Measurements from ENCODE around the gene BID. TPM values are rescaled to one million over a fixed set of nuclear protein-coding genes. Genes with fewer than 3 reads are reported as not detected.

Gene BID
- total RNA-seq, 1 donor from 2014 or later, result 24.6 TPM

DNA sequence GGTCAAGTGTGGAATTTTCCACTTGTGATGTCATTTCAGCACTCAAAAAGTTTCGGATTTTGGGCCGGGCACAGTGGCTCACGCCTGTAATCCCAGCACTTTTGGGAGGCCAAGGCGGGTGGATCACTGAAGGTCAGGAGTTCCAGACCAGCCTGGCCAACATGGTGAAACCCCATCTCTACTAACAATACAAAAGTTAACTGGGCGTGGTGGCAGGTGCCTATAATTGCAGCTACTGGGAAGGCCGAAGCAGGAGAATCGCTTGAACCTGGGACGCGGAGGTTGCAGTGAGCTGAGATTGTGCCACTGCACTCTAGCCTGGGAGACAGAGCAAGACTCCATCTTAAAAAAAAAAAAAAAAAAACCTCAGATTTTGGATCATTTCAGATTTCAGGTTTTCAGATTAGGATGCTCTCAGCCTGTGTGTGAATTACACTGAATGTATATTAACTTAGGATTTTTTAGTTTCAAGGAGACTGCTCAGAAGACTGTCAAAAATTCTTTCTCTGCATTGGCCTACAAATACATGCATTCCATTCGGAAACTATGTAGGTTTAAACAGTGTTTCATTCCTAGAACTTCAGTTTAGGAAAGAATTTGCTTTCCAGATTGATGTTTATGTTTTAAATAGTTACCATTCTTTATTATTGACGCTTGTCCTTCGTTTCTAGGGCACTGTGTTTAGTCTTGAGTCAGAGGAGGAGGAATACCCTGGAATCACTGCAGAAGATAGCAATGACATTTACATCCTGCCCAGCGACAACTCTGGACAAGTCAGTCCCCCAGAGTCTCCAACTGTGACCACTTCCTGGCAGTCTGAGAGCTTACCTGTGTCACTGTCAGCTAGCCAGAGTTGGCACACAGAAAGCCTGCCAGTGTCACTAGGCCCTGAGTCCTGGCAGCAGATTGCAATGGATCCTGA lies 48.0 kb downstream of the BID start:
- DNase-seq (ENCODE audit: low spot score, unreplicated experiment), result no peak
- TF ChIP-seq, protein P1, sequence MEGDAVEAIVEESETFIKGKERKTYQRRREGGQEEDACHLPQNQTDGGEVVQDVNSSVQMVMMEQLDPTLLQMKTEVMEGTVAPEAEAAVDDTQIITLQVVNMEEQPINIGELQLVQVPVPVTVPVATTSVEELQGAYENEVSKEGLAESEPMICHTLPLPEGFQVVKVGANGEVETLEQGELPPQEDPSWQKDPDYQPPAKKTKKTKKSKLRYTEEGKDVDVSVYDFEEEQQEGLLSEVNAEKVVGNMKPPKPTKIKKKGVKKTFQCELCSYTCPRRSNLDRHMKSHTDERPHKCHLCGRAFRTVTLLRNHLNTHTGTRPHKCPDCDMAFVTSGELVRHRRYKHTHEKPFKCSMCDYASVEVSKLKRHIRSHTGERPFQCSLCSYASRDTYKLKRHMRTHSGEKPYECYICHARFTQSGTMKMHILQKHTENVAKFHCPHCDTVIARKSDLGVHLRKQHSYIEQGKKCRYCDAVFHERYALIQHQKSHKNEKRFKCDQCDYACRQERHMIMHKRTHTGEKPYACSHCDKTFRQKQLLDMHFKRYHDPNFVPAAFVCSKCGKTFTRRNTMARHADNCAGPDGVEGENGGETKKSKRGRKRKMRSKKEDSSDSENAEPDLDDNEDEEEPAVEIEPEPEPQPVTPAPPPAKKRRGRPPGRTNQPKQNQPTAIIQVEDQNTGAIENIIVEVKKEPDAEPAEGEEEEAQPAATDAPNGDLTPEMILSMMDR (IDR thresholded peaks at IDR 0.05; ENCODE audit: unreplicated experiment), result no peak
- Mint-ChIP-seq H3K9me3 (ENCODE audit: low read depth) (no peaks in the 10 kb centered on the region), H3K27me3 (no peaks in the 10 kb centered on the region), H3K4me3 (ENCODE audit: low read depth) (no peak overlapping the region), H3K36me3 (ENCODE audit: insufficient read depth) (peaks cover 7% of the 10 kb centered on the region), H3K27ac (no peak overlapping the region), H3K4me1 (ENCODE audit: low read depth) (peaks cover 12% of the 10 kb centered on the region)

DNA sequence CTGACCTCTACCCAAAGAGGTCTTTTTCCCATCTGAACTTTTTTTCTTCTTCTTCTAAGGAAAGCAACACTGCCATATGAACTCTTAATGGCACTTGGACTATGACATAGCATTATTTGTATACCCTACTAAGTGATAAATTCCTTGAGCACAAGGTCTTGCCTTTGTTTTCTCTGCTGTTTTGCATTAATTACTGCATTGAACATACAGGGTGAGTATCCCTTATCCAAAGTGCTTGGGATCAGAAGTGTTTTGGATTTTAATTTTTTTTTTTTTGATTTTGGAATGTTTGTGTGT lies 48.8 kb downstream of the BID start:
- TF ChIP-seq, protein P1 (IDR thresholded peaks at IDR 0.05; ENCODE audit: unreplicated experiment), result no peak
- no peak for DNase-seq (ENCODE audit: low spot score, unreplicated experiment)
- no peaks in the 10 kb centered on the region for H3K9me3 Mint-ChIP-seq (ENCODE audit: low read depth)
- peaks cover 7% of the 10 kb centered on the region for H3K36me3 Mint-ChIP-seq (ENCODE audit: insufficient read depth)
- H3K4me3 Mint-ChIP-seq (ENCODE audit: low read depth), result no peak overlapping the region
- peak overlapping the region; percentile 42 for H3K27ac Mint-ChIP-seq
- H3K27me3 Mint-ChIP-seq, result no peaks in the 10 kb centered on the region
- peaks cover 12% of the 10 kb centered on the region for H3K4me1 Mint-ChIP-seq (ENCODE audit: low read depth)

DNA sequence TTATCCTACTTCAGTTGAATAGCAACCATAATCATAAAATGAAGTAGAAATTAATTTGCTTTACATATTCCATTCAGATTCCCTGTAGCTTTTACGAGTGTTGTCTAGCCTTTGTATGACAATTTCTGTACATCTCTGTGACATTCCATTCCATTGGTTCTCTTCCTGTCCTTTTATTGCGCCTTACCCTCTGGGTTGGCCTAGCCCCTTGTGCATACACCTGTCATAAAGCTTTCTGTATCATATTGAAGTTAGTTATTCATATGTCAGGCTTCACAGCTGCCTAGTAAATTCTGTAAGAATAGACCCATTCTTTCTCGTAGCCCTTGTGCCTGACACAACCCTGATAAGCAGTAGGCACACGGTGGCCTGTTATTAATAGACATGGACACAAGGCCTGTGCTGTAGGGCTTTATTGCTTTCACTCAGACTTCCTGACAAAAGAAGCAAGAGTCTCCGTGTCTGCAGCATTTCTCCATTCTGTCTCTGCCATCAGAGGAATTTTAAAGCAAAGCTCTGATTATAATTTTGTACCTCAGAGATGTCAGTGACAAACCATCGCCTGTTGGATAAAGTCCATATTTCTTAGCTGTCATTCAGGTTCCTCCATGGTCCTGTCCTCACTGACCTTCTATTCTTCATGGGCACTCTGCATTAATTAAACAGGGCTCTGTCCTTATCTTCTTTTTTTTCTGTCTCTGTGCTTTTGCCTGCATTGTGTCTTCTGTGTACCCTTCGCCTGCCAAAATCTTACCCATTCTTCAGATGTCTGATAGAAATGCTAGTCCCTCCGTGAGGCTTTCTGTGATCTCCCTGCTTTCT lies 49.4 kb downstream of the BID start:
- Mint-ChIP-seq H3K9me3 (ENCODE audit: low read depth) (no peaks in the 10 kb centered on the region), H3K4me1 (ENCODE audit: low read depth) (peaks cover 12% of the 10 kb centered on the region), H3K27ac (peak overlapping the region; percentile 42), H3K27me3 (no peaks in the 10 kb centered on the region), H3K36me3 (ENCODE audit: insufficient read depth) (peaks cover 7% of the 10 kb centered on the region), H3K4me3 (ENCODE audit: low read depth) (no peak overlapping the region)
- TF ChIP-seq, protein P1 (IDR thresholded peaks at IDR 0.05; ENCODE audit: unreplicated experiment), result no peak
- DNase-seq (ENCODE audit: low spot score, unreplicated experiment), result no peak

DNA sequence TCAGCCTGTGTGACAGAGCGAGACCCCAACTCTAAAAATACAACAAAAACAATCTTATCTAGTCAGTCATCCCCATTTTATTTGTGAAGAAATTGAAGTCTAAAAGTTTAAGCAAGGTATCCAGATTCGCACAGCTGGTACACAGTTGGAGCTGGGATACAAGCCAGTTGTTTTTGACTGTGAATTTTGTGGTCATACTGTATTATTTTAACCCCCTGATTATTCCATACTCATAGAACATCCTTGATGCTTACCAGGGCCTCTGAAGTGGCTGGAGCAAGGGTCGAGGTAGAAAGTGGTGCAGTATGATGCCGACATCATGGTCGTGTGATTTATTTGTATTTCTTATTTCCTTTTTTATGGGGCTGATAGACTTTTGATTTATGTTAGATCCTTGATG lies 50.0 kb downstream of the BID start:
- no peaks in the 10 kb centered on the region for H3K27me3 Mint-ChIP-seq
- TF ChIP-seq, protein P1 (IDR thresholded peaks at IDR 0.05; ENCODE audit: unreplicated experiment), result no peak
- H3K4me3 Mint-ChIP-seq (ENCODE audit: low read depth), result no peak overlapping the region
- H3K4me1 Mint-ChIP-seq (ENCODE audit: low read depth), result peaks cover 12% of the 10 kb centered on the region
- H3K27ac Mint-ChIP-seq, result peak overlapping the region; percentile 29
- peaks cover 7% of the 10 kb centered on the region for H3K36me3 Mint-ChIP-seq (ENCODE audit: insufficient read depth)
- DNase-seq (ENCODE audit: low spot score, unreplicated experiment), result no peak
- H3K9me3 Mint-ChIP-seq (ENCODE audit: low read depth), result no peaks in the 10 kb centered on the region

DNA sequence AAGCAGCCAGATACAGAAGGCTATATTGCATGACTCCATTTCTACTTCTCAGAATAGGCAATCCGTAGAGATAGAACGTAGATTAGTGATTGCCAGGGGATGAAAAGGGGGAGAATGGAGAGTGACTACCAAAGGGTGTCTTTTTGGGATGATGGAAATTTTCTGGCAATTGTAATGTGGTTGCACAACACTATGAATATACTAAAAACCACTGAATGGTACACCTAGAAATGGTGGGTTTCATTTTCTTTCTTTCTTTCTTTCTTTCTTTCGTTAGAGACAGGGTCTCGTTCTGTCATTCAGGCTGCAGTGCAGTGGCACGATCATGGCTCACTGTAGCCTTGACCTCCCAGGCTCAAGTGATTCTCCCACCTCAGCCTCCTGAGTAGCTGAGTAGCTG lies 54.4 kb downstream of the BID start:
- Mint-ChIP-seq H3K9me3 (ENCODE audit: low read depth) (no peaks in the 10 kb centered on the region), H3K27me3 (no peaks in the 10 kb centered on the region), H3K27ac (no peak overlapping the region), H3K4me3 (ENCODE audit: low read depth) (no peak overlapping the region), H3K4me1 (ENCODE audit: low read depth) (peaks cover 3% of the 10 kb centered on the region), H3K36me3 (ENCODE audit: insufficient read depth) (no peaks in the 10 kb centered on the region)
- TF ChIP-seq, protein P1 (IDR thresholded peaks at IDR 0.05; ENCODE audit: unreplicated experiment), result no peak
- no peak for DNase-seq (ENCODE audit: low spot score, unreplicated experiment)
